ENCODE data around the gene RAB41.
"Not testable (repeated sequence)": the region's sequence is repeated elsewhere in the genome, so short reads cannot be mapped to it uniquely, and the experiment has no call there.

The RAB41 gene

GRCh38 chrX:70289793-70290770 lies 8.1 kb downstream of the RAB41 start, which contains the start of the genes KIF4A and PDZD11:
TSS of gene KIF4A (plus strand) at chrX:70290104. CDS start at chrX:70290459, 355 bp downstream.
TSS of gene PDZD11 (minus strand) at chrX:70289927. CDS start at chrX:70289341, 586 bp downstream.
- peak; percentile 77 for DNase-seq (ENCODE audit: low spot score)

GRCh38 chrX:70292788-70293187 lies 10.8 kb downstream of the RAB41 start:
- no peak for DNase-seq (ENCODE audit: low spot score)

- no peak for DNase-seq (ENCODE audit: low spot score)
Observed at GRCh38 chrX:70293621-70294020, 11.6 kb downstream of the RAB41 start.

GRCh38 chrX:70301716-70302115 lies 19.7 kb downstream of the RAB41 start:
- DNase-seq (ENCODE audit: low spot score): no peak

GRCh38 chrX:70313503-70313902 lies 31.5 kb downstream of the RAB41 start:
- no peak for DNase-seq (ENCODE audit: low spot score)

- DNase-seq (ENCODE audit: low spot score): no peak
Observed at GRCh38 chrX:70322784-70323183, 40.8 kb downstream of the RAB41 start.

- DNase-seq (ENCODE audit: low spot score): not testable (repeated sequence)
Observed at GRCh38 chrX:70323628-70324027, 41.7 kb downstream of the RAB41 start.

- DNase-seq (ENCODE audit: low spot score): no peak
Observed at GRCh38 chrX:70324326-70324725, 42.4 kb downstream of the RAB41 start.

- no peak for DNase-seq (ENCODE audit: low spot score)
Observed at GRCh38 chrX:70331161-70331560, 49.2 kb downstream of the RAB41 start.

- DNase-seq (ENCODE audit: low spot score): no peak
Observed at GRCh38 chrX:70332600-70332999, 50.6 kb downstream of the RAB41 start.

Data from CD4-positive, alpha-beta T cell treated with Interleukin-15 for 4 hours (primary cell).